Measurements from ENCODE around the gene IPO11.
A peak's percentile ranks its signal among the peaks of the same experiment; 100 is the strongest.

Gene IPO11

GRCh38 chr5:62522811-62523210 is 110.2 kb downstream of the IPO11 start:
- TF ChIP-seq CTCF (IDR thresholded peaks at IDR 0.05; ENCODE audit: insufficient read depth, low read depth, low read length, missing control alignments) = no peak
- H3K4me3 ChIP-seq (ENCODE audit: low read length) = no peak overlapping the region
- no peak for DNase-seq (ENCODE audit: low read depth)

DNA sequence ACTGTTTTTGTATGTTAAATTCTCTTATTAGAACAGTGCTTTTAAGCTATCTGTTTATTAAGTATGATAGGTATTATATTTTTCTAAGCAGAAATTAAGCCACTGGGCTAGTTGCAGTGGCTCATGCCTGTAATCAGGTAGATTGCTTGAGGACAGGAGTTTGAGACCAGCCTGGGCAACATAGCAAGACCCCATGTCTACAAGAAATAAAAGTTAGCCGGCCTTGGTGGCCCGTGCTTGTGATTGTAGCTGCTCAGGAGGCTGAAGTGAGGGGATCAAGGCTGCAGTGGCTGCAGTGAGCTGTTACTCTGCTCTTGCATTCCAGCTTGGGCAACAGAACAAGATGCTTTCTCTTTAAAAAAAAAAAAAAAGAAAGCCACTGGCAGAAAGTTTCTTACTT is 121.0 kb downstream of the IPO11 start:
- TF ChIP-seq CTCF (IDR thresholded peaks at IDR 0.05; ENCODE audit: insufficient read depth, low read depth, low read length, missing control alignments) = no peak
- H3K4me3 ChIP-seq (ENCODE audit: low read length) = no peak overlapping the region
- no peak for DNase-seq (ENCODE audit: low read depth)

DNA sequence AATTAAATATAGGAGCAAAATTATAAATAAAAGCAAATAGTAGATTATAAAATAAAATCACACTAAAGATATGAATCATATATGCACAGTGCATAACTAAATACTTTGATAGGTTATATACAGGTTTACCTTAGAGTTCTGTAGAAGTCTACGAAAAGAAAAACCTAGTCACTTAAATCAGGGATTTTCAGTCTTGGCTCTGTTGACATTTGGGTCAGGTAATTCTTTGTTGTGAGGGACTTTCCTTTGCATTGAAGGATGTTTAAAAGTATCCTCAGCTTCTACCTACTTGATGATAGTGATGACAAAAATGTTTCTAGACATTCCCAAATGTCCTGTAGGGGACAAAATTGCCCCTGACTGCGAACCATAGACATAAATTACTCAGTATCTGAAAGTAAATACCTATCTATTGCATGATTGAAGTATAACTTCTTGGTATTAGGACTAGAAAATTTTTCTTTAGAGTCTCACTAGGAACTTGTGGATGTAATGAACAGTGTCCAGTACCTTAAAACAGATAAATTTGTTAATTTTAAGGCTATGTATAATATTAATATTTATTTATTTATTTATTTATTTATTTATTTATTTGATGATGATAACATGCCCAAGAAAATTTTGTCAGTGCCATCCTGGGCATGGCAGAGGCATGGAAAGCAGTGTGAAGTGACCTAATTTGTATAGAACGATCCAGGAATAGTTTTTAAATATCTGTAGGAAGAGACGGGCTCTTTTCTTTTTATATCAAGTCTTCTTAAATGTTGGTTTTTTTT is 122.1 kb downstream of the IPO11 start:
- H3K4me3 ChIP-seq (ENCODE audit: low read length) = no peak overlapping the region
- no peak for TF ChIP-seq CTCF (IDR thresholded peaks at IDR 0.05; ENCODE audit: insufficient read depth, low read depth, low read length, missing control alignments)
- no peak for DNase-seq (ENCODE audit: low read depth)

GRCh38 chr5:62536232-62536631 is 123.7 kb downstream of the IPO11 start:
- no peak for TF ChIP-seq CTCF (IDR thresholded peaks at IDR 0.05; ENCODE audit: insufficient read depth, low read depth, low read length, missing control alignments)
- DNase-seq (ENCODE audit: low read depth) = no peak
- no peak overlapping the region for H3K4me3 ChIP-seq (ENCODE audit: low read length)

GRCh38 chr5:62536783-62537182 is 124.2 kb downstream of the IPO11 start:
- TF ChIP-seq CTCF (IDR thresholded peaks at IDR 0.05; ENCODE audit: insufficient read depth, low read depth, low read length, missing control alignments) = no peak
- no peak for DNase-seq (ENCODE audit: low read depth)
- no peak overlapping the region for H3K4me3 ChIP-seq (ENCODE audit: low read length)

- DNase-seq (ENCODE audit: low read depth) = peak; percentile 84
- no peak for TF ChIP-seq CTCF (IDR thresholded peaks at IDR 0.05; ENCODE audit: insufficient read depth, low read depth, low read length, missing control alignments)
- no peak overlapping the region for H3K4me3 ChIP-seq (ENCODE audit: low read length)
Observed at GRCh38 chr5:62538017-62538942, 125.7 kb downstream of the IPO11 start.

All from epithelial cell of esophagus (primary cell).